ENCODE measurements around the gene TEX13B. TPM values are rescaled to one million over a fixed set of nuclear protein-coding genes. Genes with fewer than 3 reads are reported as not detected.

TEX13B gene
- total and polyA plus RNA-seq, 2 experiments from 2014 or later, result not detected

DNA sequence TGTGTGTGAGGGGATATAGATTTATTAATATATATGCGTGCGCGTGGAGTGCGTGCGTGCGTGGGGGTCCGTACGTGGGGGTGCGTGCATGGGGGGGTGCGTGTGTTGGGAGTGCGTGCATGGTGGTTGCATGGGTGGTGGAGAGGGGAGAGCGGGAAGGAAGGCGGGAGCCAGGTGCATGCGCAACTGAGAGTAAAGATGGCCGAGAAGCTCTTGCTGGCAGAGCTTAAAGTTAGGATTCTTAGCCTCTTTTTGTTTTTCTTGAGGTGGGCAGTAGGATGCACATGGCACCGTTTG lies 45.8 kb downstream of the TEX13B start:
- 45% methylated on average over 13 of the region's 16 CpGs for WGBS (ENCODE audit: low lambda C conversion rate, missing lambda C conversion rate)
- no peak overlapping the region for H2AFZ ChIP-seq
- no peaks in the 10 kb centered on the region for H3K9me2 ChIP-seq (replicated peaks; ENCODE audit: insufficient read depth)
- DNase-seq (ENCODE audit: low spot score), result no peak
- H3K9me3 ChIP-seq (ENCODE audit: low read depth), result no peaks in the 10 kb centered on the region
- H3K27me3 ChIP-seq, result no peaks in the 10 kb centered on the region
- H3K4me2 ChIP-seq, result peak overlapping the region; percentile 74
- no peaks in the 10 kb centered on the region for H3K79me2 ChIP-seq
- no peaks in the 10 kb centered on the region for H3K36me3 ChIP-seq (replicated peaks; ENCODE audit: insufficient read depth, low read depth)
- H4K20me1 ChIP-seq (ENCODE audit: insufficient read depth, poor library complexity, severe bottlenecking), result no peaks in the 10 kb centered on the region
- no peak overlapping the region for H3K27ac ChIP-seq
- TF ChIP-seq, protein P1, sequence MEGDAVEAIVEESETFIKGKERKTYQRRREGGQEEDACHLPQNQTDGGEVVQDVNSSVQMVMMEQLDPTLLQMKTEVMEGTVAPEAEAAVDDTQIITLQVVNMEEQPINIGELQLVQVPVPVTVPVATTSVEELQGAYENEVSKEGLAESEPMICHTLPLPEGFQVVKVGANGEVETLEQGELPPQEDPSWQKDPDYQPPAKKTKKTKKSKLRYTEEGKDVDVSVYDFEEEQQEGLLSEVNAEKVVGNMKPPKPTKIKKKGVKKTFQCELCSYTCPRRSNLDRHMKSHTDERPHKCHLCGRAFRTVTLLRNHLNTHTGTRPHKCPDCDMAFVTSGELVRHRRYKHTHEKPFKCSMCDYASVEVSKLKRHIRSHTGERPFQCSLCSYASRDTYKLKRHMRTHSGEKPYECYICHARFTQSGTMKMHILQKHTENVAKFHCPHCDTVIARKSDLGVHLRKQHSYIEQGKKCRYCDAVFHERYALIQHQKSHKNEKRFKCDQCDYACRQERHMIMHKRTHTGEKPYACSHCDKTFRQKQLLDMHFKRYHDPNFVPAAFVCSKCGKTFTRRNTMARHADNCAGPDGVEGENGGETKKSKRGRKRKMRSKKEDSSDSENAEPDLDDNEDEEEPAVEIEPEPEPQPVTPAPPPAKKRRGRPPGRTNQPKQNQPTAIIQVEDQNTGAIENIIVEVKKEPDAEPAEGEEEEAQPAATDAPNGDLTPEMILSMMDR (IDR thresholded peaks at IDR 0.05; ENCODE audit: poor library complexity), result no peak
- TF ChIP-seq EZH2 (IDR thresholded peaks at IDR 0.05; ENCODE audit: borderline replicate concordance) (no peak), EZH2phosphoT487 (IDR thresholded peaks at IDR 0.05; ENCODE audit: low read depth, severe bottlenecking, unreplicated experiment) (no peak)
- no peaks in the 10 kb centered on the region for H3K4me1 ChIP-seq (ENCODE audit: insufficient read depth)
- no peak overlapping the region for H3K4me3 ChIP-seq

DNA sequence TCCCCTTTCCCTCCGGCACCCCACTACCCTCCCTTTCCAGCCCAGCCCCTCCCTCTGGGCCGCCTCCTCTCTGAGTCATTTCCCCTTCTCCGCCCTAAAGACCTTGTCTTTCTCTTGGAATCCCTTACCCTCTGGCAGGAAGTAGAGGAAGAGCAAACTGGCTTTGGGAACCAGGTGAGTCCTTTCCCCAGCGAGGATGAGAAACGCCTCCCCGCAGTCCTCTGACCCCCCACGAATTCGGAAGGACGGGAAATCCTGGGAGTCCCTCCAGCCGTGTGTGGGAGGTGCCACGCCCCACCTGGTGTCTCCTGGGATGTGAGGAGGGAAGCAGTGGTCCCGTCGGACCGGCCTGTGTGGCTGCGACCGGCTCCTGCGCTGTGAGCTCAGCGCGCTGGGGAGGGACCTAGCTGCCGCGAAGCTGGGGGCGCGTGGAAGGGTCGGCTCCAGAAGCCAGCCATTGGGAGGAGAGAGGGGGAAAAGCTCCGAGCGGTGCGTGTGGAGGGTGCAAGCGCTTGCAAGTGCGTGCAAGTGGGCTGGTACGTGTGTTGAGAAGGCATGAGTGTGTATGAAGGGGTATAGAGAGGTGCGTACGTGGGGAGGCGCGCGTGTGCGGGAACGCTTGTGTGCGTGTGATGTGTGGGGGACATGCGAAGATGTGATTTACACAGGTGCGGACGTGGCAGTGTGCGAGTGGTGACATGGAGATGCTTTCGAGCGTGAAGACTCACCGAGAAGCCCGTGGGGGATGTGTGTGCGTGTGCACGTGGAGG lies 46.3 kb downstream of the TEX13B start:
- no peak for TF ChIP-seq EZH2phosphoT487 (IDR thresholded peaks at IDR 0.05; ENCODE audit: low read depth, severe bottlenecking, unreplicated experiment)
- no peak for TF ChIP-seq EZH2 (IDR thresholded peaks at IDR 0.05; ENCODE audit: borderline replicate concordance)
- TF ChIP-seq, protein P1 (IDR thresholded peaks at IDR 0.05; ENCODE audit: poor library complexity), result no peak
- Histone ChIP-seq H3K9me2 (replicated peaks; ENCODE audit: insufficient read depth) (no peaks in the 10 kb centered on the region), H3K27me3 (no peaks in the 10 kb centered on the region), H2AFZ (peak overlapping the region; percentile 60), H3K4me3 (no peak overlapping the region), H3K27ac (no peak overlapping the region), H3K36me3 (replicated peaks; ENCODE audit: insufficient read depth, low read depth) (no peaks in the 10 kb centered on the region), H3K4me2 (peak overlapping the region; percentile 74), H3K9me3 (ENCODE audit: low read depth) (no peaks in the 10 kb centered on the region), H3K4me1 (ENCODE audit: insufficient read depth) (no peaks in the 10 kb centered on the region), H4K20me1 (ENCODE audit: insufficient read depth, poor library complexity, severe bottlenecking) (no peaks in the 10 kb centered on the region), H3K79me2 (no peaks in the 10 kb centered on the region)
- 49% methylated on average over 44 of the region's 48 CpGs for WGBS (ENCODE audit: low lambda C conversion rate, missing lambda C conversion rate)
- peak; percentile 10 for DNase-seq (ENCODE audit: low spot score)

DNA sequence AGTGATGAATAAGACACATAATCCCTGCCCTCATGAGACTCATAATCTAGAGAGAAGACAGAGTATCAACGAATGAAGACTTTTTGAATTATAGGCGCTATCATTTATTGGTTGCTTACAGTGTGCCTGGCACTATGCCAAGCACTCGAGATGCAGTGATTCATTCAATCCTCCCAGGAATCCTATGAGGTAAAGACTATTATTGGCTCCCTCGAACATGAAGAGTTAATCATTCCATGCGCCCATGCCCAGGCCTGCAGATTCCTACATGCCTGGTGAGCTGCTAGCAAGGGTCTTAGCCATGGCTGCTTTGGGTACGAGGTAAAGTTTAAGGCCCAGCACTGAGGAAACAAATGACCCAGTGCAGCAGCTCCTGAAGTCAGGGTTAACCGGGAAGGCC lies 47.0 kb downstream of the TEX13B start:
- H3K4me2 ChIP-seq, result peak overlapping the region; percentile 74
- TF ChIP-seq EZH2phosphoT487 (IDR thresholded peaks at IDR 0.05; ENCODE audit: low read depth, severe bottlenecking, unreplicated experiment) (no peak), EZH2 (IDR thresholded peaks at IDR 0.05; ENCODE audit: borderline replicate concordance) (no peak)
- no peaks in the 10 kb centered on the region for H3K79me2 ChIP-seq
- no peaks in the 10 kb centered on the region for H3K9me3 ChIP-seq (ENCODE audit: low read depth)
- no peaks in the 10 kb centered on the region for H4K20me1 ChIP-seq (ENCODE audit: insufficient read depth, poor library complexity, severe bottlenecking)
- H3K27me3 ChIP-seq, result no peaks in the 10 kb centered on the region
- H2AFZ ChIP-seq, result no peak overlapping the region
- H3K4me3 ChIP-seq, result no peak overlapping the region
- H3K36me3 ChIP-seq (replicated peaks; ENCODE audit: insufficient read depth, low read depth), result no peaks in the 10 kb centered on the region
- H3K9me2 ChIP-seq (replicated peaks; ENCODE audit: insufficient read depth), result no peaks in the 10 kb centered on the region
- 79% methylated on average over 7 of the region's 7 CpGs for WGBS (ENCODE audit: low lambda C conversion rate, missing lambda C conversion rate)
- H3K27ac ChIP-seq, result no peak overlapping the region
- DNase-seq (ENCODE audit: low spot score), result no peak
- no peaks in the 10 kb centered on the region for H3K4me1 ChIP-seq (ENCODE audit: insufficient read depth)

DNA sequence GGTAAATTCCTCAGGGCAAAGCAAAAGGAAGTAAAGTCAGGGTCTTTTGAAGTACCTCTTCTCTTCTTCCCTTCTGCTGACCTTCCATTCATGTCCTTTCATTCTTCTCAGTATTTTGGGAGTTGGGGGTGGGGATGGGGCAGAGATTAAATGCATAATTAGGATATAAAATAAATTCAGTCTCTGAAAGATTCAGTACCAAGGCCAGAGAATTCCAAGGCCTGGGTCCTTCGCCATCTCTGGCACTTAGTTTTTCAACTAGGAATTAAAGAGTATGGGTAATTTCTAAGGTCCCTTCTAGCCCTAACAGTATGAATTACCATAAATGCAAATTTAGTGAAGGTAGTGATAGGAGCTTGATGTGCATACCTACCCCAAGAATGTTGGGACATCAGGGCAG lies 47.9 kb downstream of the TEX13B start:
- Histone ChIP-seq H3K27me3 (no peaks in the 10 kb centered on the region), H3K4me2 (no peak overlapping the region), H3K27ac (no peak overlapping the region), H3K4me1 (ENCODE audit: insufficient read depth) (no peaks in the 10 kb centered on the region), H3K36me3 (replicated peaks; ENCODE audit: insufficient read depth, low read depth) (no peaks in the 10 kb centered on the region), H2AFZ (no peak overlapping the region), H3K4me3 (no peak overlapping the region), H4K20me1 (ENCODE audit: insufficient read depth, poor library complexity, severe bottlenecking) (no peaks in the 10 kb centered on the region), H3K9me3 (ENCODE audit: low read depth) (no peaks in the 10 kb centered on the region), H3K79me2 (no peaks in the 10 kb centered on the region), H3K9me2 (replicated peaks; ENCODE audit: insufficient read depth) (no peaks in the 10 kb centered on the region)
- 93% methylated on average over 1 of the region's 1 CpG for WGBS (ENCODE audit: low lambda C conversion rate, missing lambda C conversion rate)
- no peak for DNase-seq (ENCODE audit: low spot score)
- no peak for TF ChIP-seq EZH2 (IDR thresholded peaks at IDR 0.05; ENCODE audit: borderline replicate concordance)
- TF ChIP-seq EZH2phosphoT487 (IDR thresholded peaks at IDR 0.05; ENCODE audit: low read depth, severe bottlenecking, unreplicated experiment), result no peak
- TF ChIP-seq, protein P1 (IDR thresholded peaks at IDR 0.05; ENCODE audit: poor library complexity), result no peak
